ENCODE measurements around the gene BCR.
"Not testable (repeated sequence)": the region's sequence is repeated elsewhere in the genome, so short reads cannot be mapped to it uniquely, and the experiment has no call there.

Gene BCR

DNA sequence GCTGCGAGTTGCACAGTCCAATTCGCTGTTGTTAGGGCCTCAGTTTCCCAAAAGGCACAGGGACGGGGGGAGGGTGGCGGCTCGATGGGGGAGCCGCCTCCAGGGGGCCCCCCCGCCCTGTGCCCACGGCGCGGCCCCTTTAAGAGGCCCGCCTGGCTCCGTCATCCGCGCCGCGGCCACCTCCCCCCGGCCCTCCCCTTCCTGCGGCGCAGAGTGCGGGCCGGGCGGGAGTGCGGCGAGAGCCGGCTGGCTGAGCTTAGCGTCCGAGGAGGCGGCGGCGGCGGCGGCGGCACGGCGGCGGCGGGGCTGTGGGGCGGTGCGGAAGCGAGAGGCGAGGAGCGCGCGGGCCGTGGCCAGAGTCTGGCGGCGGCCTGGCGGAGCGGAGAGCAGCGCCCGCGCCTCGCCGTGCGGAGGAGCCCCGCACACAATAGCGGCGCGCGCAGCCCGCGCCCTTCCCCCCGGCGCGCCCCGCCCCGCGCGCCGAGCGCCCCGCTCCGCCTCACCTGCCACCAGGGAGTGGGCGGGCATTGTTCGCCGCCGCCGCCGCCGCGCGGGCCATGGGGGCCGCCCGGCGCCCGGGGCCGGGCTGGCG lies at the start of gene BCR:
Gene BCR (plus strand): TSS at position 209 of the 592 bp plus-strand sequence. CDS start 452 bp downstream, outside the sequence.
- peak in 1 of 3 donors; percentile 33 for DNase-seq (ENCODE audit: low read depth in 2 of 3, low spot score in 1 of 3)

- DNase-seq (ENCODE audit: low read depth in 2 of 3, low spot score in 1 of 3) = no peak
These were observed 49.6 kb upstream of the BCR start for GRCh38 chr22:23130697-23131096.

DNA sequence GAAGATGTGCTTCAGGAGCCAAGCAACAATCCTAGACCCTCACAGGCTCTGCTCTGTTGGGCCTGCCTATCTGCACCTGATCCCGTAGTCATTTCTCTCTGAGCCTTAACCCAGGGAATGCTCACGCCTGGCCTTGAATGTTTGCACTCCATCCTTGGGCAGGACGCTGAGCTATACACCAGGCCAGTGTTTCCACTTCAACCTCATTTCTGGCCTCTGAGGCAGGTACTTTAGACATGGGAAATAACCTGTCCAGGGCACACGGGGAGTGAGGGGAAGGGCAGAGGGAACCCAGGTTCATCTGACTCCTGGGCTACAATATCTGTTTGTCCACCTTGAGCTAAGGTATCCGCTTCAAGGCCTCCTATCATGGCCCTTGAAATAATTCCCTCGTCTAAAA lies 48.4 kb upstream of the BCR start:
- no peak for DNase-seq (ENCODE audit: low read depth in 2 of 3, low spot score in 1 of 3)

DNA sequence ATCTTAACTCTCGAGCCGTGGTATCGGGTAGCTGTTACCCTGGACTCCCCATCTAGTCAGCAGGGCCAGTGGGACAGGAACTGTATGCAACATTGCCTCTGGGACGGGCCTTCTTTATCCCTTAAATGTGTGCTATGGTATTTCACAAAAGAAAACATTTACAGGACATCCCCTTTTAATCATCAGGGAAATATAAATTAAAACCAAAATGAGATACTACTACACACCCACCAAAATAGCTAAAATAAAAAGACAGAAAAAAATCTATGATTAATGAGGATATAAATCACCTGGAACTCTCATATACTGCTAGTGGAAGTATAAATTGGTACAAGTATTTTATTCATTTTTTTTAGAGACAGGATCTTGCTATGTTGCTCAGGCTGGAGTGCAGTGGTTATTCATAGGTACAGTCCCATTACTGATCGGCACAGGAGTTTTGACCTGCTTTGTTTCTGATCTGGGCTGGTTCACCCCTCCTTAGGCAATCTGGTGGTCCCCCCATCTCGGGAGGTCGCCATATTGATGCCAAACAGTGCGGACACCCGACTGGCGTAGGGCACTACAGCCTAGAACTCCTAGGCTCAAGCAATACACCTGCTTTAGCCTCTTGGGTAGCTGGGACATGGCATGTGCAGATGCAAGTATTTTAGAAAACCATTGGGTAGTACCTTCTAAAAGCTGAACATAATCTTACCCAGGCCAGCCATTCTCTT lies 47.8 kb upstream of the BCR start:
- no peak for DNase-seq (ENCODE audit: low read depth in 2 of 3, low spot score in 1 of 3)

- no peak for DNase-seq (ENCODE audit: low read depth in 2 of 3, low spot score in 1 of 3)
These were observed 46.4 kb upstream of the BCR start for GRCh38 chr22:23133922-23134321.

- not testable (repeated sequence) for DNase-seq (ENCODE audit: low read depth in 2 of 3, low spot score in 1 of 3)
These were observed 43.3 kb upstream of the BCR start for GRCh38 chr22:23136991-23137390.

DNA sequence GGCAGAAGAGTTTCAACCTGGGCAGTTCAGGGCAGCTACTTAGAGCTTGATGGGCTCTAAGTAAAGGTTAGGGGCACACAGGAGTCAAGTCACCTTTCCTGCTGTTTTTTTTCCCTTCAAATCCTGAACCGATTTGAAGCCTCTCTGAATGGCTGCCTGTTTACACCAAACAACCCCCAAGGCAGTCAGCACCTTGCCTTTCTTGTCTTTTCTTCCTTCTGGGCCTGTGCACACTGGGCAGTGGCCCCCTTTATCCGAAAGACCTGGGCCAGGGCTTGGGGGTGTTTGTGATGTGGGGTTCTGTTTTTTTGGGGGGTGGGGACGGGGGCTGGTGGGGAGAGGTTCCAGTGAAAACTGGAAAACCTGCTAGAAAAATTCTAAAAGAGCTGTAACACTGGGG lies 42.8 kb upstream of the BCR start:
- DNase-seq (ENCODE audit: low read depth in 2 of 3, low spot score in 1 of 3) = no peak

GRCh38 chr22:23137905-23138561 lies 42.3 kb upstream of the BCR start:
- peak in 1 of 3 donors; percentile 28 for DNase-seq (ENCODE audit: low read depth in 2 of 3, low spot score in 1 of 3)

DNA sequence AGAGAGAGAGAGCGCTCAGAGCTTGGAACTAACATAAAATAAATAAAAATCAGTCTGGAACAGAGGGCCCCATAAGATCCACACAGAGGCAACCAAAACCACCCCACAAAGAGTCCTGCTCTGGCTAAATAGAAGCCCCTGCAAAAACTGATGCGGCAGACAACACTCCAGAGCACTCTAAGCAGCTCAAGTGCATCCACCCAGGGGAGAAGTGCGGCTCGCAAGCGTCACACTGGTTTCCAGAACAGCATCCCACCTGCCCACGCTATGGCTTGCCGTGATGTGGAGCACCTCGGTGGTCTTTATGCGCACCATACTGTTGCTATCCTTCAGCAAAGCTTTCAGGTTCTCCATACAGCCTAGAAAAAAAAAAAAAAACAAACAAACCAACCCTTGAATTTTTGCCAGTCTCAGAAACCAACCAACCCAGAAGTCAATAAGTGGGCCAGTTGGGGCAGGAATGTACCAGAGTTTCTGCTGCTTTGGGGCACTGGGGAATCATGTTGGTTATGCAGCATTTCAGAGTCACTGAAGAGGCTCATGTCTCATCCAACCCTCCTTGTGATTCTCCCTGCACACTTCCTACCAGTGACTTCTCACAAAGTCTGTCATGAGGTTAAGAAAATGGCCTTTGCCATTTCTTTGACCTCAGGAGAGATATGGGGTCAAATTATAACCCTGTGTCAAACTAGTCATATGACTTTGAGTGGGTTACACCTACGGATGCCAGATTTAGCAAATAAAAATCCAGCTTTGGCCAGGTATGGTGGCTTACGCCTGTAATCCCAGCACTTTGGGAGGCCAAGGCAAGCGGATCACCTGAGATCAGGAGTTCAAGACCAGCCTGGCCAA lies 41.5 kb upstream of the BCR start:
- DNase-seq (ENCODE audit: low read depth in 2 of 3, low spot score in 1 of 3) = no peak

DNA sequence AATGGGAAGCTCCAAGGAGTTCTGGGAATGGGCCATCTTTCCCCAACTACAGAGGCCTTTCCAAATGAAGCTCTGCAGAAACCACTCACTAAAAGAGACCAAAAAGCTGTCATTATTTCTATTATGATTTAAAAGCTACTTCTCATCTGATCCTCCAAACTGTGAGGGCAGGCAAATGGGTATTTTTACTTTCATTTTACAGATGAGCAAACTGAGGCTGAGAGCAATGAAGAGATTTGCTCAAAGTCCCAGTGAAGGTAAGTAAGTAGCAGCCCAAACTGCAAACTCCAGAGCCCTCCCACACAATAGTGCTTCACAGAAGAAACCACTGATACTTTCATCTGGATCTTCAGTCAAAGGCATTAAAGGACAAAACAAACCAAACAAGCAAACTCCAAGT lies 39.9 kb upstream of the BCR start:
- DNase-seq (ENCODE audit: low read depth in 2 of 3, low spot score in 1 of 3) = no peak

DNA sequence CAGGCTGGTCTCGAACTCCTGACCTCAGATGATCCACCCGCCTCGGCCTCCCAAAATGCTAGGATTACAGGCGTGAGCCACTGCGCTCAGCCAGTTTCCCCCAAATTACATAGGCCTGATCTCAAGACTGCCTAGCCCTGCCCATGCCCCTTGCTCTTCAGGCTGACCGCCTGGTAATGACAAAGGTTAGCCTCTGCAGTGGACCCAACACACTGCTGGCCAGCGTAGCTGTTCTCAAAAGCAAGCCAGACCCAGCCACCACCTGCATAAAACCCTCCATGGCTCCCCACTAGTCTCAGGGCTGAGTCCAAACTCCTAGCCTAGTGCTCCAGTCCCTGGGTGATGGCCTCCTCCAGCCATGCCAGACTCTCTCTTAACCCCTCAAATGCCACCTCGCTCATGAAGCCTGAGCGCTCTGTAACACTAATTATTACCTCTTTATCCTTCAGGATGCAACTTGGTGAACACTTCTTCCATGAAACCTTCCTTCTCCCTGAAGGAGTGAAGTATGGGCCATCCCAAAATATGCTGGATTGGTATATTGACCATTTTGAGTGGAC lies 37.7 kb upstream of the BCR start:
- DNase-seq (ENCODE audit: low read depth in 2 of 3, low spot score in 1 of 3) = no peak

- no peak for DNase-seq (ENCODE audit: low read depth in 2 of 3, low spot score in 1 of 3)
These were observed 37.2 kb upstream of the BCR start for GRCh38 chr22:23143119-23143518.

DNA sequence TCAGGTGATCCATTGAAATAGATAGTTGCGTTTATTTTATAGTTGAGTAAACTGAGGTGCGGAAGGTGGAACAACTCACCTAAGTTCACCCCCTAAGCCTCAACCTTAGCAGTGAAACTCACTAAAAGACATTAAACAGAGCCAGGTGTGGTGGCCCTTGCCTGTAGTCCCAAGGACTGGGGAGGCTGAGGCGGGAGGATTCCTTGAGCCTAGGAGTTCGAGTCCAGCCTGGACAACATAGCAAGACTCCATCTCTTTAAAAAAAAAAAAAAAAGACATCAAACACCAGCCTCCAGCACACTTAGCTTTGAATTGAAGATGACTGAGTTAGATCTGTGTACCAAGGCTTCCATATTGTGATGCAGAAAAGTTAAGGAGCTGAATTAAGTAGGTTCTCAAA lies 35.9 kb upstream of the BCR start:
- no peak for DNase-seq (ENCODE audit: low read depth in 2 of 3, low spot score in 1 of 3)

DNA sequence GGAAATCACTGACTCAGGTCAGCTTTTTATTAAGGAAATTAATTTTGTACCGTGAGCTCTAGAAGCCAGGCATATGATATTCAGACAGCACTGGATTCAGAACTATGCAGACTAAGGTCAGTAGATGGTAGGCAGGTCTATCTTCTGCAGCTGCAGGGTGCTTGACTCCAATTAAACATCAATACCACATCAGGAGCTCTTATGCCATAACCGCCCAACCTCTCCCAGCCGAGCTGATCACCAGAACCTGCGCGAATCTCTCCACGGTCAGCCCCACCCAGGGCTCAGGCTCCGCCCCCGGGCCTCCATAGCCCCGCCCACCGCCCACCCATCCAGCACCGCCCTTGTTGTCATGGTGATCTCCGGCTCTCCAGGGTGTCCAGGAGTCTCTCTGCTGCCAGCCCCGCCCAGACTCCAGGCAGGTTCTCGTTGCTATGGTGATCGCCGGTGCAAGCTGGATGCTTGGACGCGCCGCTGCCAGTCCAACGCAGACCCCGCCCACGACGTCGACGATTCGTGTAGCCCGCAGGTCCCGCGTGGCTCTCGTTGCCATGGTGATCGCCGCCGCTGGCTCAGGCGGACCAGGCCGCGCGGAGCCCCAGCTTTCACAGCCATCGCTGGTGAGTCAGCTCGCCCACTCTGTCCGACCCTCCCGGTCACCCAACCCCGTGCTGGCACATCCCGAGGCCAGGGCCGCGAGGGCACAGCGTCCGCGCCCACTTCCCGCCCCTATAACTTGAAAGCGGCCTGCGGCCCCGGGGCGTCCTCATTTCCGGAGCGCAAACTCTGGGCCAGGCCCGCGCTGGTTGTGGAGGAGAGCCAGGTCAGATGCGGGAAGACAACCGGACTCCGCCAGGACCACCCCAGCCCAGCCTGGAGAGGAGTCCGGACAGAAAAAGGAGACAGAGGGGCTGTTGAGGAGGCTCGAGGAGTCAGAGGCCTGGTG lies 35.1 kb upstream of the BCR start, which contains the start of gene RAB36:
Gene RAB36 (plus strand): TSS at position 546 of the 946 bp plus-strand sequence. CDS start 1,140 bp downstream, outside the sequence.
- peak; percentile 63 to 85 (median 78) for DNase-seq (ENCODE audit: low read depth in 2 of 3, low spot score in 1 of 3)

GRCh38 chr22:23145878-23146470 lies 34.3 kb upstream of the BCR start:
- no peak for DNase-seq (ENCODE audit: low read depth in 2 of 3, low spot score in 1 of 3)

GRCh38 chr22:23146478-23147205 lies 33.7 kb upstream of the BCR start:
- no peak for DNase-seq (ENCODE audit: low read depth in 2 of 3, low spot score in 1 of 3)

DNA sequence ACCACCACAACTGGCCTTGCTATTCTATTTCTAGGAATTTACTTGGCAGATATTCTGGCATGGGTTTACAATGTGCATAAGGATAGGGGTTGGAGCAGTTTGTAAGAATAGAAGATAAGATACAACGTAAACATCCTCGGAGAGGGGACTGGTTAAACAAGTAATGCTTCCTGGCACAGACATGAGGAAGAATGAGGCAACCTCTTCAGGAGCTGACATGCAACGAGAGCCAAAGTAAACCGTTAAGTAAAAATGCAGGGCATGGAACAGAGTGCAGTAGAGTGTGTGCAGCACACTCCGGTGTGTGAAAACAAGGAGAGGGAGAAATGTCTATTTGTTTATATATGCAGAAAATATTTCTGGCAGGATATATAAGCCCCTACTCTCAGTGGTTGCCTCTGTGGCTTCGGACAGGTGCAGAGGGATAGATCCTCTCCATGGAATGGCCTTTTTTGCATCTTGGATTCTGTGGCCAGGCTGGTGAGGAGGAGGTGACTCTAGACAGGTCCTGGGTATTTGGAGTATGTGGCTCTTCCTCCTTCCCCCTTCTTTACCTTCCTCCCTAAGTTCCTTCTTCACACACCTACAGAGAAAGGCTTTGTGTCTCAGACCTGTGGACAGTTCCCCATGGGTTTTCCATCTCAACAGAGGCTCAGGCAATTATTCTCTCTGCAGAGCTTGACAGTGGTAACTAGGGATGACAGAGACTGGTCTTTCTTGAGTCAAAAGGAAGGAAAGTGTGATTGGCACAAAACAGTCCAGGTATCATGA lies 32.5 kb upstream of the BCR start:
- no peak for DNase-seq (ENCODE audit: low read depth in 2 of 3, low spot score in 1 of 3)

- no peak for DNase-seq (ENCODE audit: low read depth in 2 of 3, low spot score in 1 of 3)
These were observed 30.5 kb upstream of the BCR start for GRCh38 chr22:23149743-23150238.
